HG03135 (cell line): Measurements from ENCODE around the gene IRF7.

Experiments used
- ATAC-seq: cut with Tn5 transposase; IDR thresholded peaks from one replicate; pipeline ENCODE4 v1.9.1; 2021; ENCODE audit warnings: mild to moderate bottlenecking, moderate library complexity; ENCODE audit not compliant: unreplicated experiment

IRF7 gene

DNA sequence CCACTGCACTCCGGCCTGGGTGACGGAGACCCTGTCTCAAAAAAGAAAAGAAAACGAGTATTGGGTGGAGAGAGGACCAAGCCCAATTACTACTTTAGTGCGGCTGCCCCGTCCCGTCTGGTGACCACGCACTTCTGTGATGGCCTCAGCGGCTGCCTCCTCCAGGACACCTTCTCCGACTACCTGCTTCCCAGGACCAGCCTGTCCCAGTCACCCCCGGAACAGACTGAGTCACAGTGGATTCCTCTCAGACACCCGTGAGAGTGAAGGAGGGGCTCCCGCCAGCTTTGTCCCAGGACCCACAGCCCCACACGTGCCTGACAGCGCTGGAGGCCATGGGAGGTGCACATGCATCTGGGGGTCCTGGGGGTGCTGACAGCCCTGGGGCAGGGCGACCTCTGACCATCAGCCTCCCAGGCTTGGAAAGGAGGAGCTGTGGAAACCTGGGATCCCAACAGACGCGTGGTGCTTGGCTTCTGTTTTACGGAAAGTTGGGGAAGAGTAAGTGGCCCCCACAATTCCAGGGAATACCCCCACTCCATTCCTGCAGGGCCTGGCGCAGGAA, 26.1 kb upstream of the IRF7 start:
- no peak for ATAC-seq

DNA sequence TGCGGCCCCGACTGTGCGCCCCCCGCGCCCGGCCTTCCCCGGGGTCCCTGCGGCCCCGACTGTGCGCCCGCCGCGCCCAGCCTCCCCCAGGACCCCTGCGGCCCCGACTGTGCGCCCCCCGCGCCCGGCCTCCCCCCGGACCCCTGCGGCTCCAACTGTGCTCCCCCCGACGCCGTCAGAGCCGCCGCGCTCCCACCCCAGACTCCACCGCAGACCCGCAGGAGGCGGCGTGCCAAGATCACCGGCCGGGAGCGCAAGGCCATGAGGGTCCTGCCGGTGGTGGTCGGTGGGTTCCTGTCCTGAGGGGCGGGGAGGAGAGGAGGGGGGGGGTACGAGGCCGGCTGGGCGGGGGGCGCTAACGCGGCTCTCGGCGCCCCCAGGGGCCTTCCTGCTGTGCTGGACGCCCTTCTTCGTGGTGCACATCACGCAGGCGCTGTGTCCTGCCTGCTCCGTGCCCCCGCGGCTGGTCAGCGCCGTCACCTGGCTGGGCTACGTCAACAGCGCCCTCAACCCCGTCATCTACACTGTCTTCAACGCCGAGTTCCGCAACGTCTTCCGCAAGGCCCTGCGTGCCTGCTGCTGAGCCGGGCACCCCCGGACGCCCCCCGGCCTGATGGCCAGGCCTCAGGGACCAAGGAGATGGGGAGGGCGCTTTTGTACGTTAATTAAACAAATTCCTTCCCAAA, 24.4 kb upstream of the IRF7 start:
- ATAC-seq, result no peak

DNA sequence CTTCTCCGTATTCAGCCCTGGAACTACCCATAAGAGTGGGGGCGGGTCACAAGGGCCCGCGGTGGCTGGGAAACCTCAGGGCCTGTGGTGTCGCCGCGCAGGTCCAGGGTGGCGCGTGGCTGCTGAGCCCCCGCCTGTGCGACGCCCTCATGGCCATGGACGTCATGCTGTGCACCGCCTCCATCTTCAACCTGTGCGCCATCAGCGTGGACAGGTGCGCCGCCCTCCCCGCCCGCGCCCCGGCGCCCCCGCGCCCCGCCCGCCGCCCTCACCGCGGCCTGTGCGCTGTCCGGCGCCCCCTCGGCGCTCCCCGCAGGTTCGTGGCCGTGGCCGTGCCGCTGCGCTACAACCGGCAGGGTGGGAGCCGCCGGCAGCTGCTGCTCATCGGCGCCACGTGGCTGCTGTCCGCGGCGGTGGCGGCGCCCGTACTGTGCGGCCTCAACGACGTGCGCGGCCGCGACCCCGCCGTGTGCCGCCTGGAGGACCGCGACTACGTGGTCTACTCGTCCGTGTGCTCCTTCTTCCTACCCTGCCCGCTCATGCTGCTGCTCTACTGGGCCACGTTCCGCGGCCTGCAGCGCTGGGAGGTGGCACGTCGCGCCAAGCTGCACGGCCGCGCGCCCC, 23.7 kb upstream of the IRF7 start:
- no peak for ATAC-seq

DNA sequence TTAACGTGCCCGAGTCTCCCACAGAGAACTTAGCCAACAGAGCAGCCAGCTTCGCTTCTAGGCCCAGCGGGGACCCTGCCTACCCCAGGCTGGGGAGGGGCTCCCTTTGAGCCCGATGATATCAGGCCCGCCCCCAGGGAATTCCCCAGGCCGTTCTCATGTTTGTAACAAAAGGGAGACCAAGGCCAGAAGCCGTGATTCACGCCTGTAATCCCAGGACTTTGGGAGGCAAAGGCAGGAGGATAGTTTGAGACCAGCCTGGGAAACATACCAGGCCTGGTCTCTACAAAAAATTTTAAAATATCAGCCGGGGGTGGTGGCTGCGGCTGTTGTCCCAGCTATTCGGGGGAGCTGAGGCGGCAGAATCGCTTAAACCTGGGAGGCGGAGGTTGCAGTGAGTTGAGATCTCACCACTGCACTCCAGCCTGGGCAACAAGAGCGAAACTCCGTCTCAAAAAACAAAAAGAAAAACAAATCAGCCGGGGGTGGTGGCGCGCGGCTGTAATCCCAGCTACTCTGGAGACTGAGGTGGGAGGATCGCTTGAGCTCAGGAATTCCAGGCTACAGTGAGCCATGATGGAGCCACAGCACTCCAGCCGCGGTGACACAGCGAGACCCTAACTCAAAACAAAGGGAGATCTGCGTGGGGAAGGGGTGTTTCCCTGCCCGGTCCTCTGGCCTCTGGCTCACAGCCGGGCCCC, 23.0 kb upstream of the IRF7 start:
- no peak for ATAC-seq

DNA sequence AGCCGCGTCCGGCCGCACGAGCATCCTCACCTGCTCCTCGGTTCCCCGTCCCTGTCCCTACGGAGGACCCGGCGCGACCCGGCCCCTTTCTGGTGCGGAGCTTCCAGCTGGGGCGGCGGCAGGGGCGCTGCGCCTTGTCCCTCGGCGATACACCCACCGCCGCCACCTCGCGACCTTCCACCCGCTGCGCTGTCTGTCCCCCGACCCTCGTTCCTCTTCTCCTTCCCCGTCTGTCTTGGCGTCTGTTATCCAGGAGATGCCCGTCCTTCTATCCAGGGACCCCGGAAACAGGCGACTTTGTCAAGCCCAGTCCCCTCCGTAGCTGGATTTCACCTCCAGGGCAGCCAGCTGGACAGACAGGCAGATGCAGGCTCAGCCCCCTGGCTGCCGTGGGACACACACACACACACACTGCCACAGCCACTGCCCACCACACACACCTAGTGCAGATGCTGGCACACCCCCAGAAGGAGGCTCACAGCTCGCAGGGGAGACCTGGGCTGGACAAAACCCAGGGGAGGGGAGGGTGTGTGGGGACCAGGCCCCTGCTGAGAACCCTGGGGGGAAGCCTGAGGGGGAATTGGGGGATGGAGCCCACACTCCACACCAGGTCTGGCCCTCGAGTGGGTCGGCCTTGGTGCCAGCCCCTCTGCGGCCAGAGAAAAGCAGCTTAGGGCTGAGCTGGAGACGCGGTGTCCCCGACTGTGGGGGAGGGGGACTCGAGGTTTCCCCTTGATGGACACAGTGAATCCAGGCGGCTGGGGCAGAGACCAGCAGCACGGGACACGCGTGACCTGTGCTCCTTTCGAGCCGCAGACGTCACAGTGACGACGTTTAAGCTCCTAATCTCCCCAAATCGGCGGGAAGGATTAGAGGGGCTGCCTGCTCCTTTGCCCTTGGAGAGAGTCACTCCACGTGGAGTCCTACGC, 22.1 kb upstream of the IRF7 start:
- no peak for ATAC-seq

DNA sequence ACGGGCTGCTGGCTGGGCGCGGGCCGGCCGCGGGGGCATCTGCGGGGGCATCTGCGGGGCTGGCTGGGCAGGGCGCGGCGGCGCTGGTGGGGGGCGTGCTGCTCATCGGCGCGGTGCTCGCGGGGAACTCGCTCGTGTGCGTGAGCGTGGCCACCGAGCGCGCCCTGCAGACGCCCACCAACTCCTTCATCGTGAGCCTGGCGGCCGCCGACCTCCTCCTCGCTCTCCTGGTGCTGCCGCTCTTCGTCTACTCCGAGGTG, 21.5 kb upstream of the IRF7 start:
- ATAC-seq, result no peak

DNA sequence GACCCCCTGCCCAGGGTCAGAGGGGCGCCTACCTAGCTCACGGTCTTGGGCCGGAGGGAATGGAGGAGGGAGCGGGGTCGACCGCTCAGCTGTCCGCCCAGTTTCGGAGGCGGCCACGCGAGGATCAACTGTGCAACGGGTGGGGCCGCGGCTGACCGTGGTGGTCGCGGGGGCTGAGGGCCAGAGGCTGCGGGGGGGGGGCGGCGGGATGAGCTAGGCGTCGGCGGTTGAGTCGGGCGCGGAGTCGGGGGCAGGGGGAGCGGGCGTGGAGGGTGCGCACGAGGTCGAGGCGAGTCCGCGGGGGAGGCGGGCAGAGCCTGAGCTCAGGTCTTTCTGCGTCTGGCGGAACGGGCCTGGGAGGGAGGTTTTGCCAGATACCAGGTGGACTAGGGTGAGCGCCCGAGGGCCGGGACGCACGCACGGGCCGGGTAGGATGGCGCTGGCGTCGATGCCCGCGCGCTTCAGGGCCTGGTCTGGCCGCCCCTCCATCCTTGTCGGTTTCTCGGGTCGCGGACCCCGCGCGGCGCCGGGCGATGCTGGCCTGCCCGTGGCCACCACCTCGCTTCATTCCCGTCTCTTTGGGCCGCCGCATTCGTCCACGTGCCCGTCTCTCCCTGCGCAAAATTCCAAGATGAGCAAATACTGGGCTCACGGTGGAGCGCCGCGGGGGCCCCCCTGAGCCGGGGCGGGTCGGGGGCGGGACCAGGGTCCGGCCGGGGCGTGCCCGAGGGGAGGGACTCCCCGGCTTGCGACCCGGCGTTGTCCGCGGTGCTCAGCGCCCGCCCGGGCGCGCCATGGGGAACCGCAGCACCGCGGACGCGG, 21.0 kb upstream of the IRF7 start, which contains the start of gene DRD4:
Gene DRD4 (plus strand): TSS at position 759 of the 822 bp plus-strand sequence. CDS start 36 bp downstream, at position 795.
- no peak for ATAC-seq

DNA sequence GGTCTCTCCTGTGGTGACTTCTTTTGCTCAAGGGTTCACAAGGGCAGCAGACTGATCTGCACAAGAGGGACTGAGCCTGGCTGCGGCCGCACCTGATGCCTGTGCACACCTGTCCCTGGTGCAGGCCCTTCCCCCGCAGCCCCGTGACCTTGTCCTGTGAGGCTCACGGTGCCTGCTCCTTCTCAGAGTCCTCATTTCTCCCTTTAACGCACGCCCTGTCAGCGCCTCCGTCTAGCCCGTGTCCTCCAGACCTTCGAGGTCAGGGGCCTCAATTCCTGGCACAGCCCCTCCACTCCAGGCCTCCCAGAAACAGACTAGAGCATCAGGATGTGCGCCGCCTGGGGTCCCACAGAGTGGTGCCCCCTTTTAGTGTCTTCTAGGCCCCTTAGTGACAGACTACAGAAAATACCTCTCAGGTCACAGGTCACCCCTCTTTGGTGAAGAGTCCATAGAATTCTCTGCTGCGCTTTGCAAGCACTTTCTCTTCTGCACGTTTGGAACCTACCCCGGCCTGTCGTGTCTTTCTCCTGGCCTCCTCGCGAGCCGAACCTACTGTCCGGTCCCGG, 20.3 kb upstream of the IRF7 start:
- no peak for ATAC-seq

DNA sequence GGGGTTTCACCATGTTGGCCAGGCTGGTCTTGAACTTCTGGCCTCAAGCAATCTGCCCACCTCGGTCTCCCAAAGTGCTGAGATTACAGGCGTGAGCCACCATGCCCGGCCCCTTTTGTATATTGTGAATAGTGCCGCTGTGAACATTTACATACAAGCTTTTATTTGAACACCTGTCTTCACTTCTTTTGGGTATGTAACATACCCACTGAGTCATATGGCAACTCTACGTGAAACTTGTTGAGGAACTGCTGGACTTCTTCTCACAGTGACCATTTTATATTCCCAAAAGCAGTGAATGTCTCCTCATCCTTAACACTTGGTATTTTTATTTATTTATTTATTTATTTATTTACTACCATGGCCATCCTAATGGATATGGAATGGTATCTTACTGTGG, 15.1 kb upstream of the IRF7 start:
- ATAC-seq, result no peak

DNA sequence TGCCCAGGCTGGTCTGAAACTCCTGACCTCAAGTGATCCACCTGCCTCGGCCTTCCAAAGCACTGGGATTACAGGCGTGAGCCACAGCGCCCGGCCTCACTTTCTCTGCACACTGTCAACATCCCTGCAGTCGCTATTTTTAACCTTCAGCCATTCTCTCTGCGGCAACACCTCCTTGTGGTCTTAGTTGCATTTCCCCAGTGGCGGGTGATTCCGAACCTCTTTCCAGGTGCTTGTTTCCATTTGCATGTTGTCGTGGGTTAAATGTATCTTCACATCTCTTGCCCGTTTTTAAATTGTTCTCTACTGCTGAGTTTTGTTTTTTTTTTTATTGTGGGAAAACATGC, 13.5 kb upstream of the IRF7 start:
- no peak for ATAC-seq

DNA sequence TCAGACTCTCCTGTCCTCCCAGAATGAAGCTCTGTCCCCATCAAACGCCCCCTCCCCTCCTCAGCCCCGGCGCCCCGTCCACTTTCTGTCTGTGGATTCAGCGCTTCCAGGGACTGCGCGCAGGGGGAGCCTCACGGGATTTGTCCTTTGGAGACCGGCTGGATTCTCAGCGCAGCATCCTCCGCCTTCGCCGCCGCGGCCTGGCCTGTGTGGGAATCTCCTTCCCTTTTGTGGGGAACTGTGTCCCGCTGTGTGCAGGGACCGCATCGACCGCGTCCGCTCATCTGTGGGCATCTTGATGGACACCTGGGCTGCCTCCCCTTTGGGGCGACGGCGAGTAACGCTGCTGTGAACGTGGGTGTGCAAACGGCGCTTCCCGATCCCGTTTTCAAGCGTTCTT, 12.3 kb upstream of the IRF7 start:
- no peak for ATAC-seq

DNA sequence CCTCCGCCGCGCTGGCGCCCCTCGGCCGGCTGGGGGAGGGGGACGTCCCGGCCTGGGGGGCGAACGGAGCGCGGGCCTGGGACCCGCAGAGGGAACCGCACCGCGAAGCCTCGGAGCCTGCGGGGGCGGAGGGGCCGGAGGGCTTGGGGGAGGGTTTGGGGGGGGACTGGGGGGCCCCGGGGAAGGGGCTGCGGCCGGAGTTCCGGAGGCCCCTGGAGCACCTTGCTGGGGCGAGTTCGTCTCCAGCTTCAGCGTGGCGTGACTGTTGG, 11.5 kb upstream of the IRF7 start:
- no peak for ATAC-seq

DNA sequence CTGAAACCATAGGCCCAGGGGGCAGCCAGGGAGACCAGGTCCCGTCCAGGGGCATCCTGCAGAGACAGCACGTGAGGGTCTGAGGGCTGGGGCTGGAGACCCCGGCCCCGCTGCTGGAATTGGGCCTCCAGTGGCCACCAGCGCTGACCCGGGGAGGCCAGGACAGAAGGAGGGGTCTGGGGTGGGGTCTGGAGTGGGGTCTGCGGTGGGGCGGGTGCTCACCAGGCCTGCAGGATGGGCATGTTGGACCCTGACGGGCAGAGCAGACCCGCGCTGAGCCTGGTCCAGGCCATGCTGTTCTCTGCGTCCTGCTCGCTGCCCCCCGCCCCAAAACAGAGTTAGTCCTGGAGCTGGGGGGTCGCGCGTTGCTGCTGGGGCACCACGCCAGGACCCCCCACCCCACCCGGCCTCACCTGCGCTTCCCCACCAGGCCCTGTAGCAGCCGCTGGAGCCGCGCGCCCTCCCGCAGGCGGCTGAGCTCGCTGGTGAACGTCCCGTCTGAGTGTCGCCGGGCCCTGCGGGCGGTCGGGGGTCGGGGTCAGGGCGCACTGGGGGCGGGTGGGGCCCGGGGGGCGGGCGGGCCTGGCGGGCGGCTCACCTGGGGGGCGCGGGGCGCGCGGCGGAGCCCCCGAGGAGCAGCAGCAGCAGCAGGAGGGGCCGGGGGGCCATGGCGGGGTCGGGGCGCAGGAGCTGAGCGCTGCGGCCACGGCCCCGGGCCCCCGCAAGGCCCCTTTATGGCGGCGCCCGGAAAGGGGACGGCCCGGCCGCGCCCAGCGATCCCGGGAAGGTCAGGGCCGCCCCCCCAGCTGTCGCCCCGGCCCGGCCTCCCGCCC, 10.9 kb upstream of the IRF7 start, which contains the start of gene SCT:
Gene SCT (minus strand): TSS at position 707 of the 833 bp plus-strand sequence. CDS start 38 bp downstream, at position 669.
- no peak for ATAC-seq

DNA sequence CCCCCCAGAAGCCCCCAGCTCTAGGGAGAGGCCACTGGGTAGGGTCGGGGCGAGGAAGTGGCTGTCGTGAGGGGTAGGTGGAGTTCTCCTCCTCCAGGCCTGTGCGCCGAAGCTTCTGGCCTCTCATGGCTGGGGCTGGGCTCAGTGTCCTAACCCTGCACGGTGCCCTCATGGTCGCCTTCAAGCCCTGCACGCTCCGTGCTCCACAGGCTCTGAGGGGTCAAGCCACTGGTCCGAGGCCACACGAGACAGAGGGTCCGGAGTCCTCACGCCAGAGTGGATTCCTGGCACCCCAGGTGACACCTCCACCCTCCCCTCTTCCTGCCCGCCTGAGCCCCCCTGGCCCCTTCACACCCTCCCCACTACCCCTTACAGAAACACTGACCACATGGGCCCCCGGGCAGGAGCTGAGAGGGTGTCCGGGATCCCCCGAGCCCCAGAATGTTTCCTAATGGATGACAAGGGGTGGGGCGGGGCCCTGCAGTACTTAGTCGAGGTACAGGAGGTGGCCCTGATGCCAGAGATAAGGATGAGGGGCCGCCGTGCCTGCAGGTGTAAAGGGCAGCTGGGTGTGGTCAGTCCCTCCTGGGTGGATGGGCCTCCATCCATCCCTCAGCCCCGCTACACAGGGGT, 10.0 kb upstream of the IRF7 start:
- ATAC-seq, result no peak

DNA sequence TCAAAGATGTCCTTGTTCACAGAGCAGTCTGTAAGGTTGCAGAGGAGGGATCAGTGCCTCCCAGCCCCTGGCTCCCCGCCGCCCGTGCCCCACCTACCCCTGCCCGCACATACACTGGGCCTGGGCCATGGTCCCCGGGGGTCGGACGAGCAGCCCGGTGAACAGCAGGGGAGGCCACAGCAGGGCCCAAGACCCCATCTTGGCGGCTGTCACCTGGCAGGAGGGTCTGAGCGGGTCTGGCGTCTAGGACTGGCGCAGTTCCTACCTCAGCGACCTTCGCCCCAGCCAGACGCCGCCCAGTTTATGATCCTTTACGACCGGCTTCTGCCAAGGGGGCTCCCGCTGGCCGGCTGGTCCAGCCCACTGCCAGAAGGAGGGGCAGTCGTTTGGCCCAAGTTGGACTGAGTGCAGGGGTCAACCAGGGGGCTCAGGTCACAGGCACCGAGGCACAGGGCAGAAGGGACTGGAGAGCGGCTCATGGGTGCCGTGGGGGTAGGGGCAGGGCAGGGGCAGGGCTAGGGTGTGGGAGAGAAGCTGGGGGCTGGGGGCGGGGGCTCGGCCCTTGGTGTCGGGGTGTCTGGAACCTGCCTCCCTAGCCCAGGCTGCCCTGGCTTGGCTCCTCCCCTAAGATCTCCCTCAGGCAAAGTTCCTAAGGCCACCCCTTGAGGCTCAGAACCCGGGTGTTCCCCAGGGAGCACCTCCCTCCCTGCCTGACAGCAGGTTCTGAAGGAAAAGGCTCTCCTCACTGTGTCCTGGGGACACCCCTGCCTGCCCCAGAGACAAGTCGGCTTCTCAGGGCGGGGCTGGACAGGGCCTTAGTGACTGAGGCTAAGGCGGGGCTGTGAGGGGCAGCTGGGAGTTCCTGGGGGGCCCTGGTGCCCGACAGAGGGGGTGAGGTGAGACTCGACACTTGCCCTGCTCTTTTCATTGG, 9.2 kb upstream of the IRF7 start, which contains the start of gene CDHR5:
Gene CDHR5 (minus strand): TSS at position 251 of the 931 bp plus-strand sequence. CDS start 53 bp downstream, at position 198.
- no peak for ATAC-seq

DNA sequence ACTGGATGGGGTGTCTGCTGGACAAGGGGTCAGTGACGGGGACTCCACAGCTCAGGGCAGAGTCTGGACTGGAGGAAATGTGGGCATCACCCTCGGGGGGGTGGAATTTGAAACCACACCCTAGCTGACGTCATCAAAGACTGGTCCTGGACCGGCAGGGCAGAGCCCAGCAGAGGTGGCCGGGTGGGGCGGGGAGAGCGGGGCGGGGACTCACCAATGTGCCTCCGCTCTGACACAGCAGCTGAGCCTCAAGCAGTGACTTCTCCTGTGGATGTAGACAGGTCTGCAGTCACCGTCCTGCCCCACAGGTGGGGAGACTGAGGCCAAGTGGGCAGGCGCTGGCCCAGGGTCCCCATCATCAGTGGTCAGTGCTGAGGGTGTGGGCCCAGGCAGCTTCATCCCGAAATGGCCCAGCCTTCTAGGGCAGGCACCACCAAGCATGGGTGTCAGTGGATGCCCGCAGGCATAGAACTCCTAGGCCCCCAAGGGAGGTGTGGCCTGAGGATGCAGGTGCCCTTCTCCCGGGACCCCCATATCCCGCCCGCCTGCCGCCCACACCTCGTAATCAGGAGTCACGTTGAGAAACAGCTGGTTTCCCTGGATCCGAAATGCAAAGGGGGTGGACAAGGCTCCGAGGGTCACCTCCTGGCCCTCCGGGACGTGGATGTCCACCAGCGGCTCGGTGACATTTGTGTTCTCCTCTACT, 8.4 kb upstream of the IRF7 start:
- no peak for ATAC-seq

DNA sequence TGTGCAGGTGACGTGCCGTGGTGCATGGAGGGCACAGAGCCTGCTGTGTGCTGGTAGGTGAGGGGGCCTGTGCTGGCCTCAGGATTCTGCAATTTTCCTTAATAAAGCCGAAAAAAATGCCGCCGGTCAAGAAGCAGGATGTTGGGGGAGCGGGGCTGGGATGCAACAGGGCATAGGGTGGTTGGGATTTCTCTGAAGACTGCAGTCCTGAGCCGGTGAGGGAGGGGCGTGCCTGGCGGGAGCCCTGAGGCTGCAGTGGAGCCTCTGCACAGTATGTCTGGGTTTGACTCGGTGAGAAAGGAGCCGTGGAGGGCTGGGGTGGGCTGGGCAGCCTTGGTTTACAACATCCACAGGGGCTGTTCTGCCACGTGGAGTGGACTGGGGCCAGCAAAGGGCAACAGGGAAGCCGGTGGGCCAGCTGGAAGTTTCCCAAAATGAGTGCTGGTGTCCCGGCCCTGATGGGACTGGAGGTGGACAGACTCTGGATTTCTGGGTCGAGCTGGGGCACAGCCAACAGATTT, 7.7 kb upstream of the IRF7 start:
- no peak for ATAC-seq
